IPS-18c (cell line): ENCODE results near the gene HOXA9.

Experiments used
- H3K4me3 ChIP-seq: 2 replicates; pipeline ENCODE4 v1.7.0; 2013; ENCODE audit warnings: low read depth, mild to moderate bottlenecking, low read length, moderate library complexity; ENCODE audit not compliant: insufficient read depth
- H3K9me3 ChIP-seq: one replicate; pipeline ENCODE4 v1.6.1; 2013; ENCODE audit warnings: mild to moderate bottlenecking, low read length, moderate library complexity; ENCODE audit not compliant: control insufficient read depth, insufficient read depth

The HOXA9 gene

GRCh38 chr7:27192546-27193334, 27.4 kb upstream of the HOXA9 start:
- H3K9me3 ChIP-seq, result peaks cover under 1% of the 10 kb centered on the region

DNA sequence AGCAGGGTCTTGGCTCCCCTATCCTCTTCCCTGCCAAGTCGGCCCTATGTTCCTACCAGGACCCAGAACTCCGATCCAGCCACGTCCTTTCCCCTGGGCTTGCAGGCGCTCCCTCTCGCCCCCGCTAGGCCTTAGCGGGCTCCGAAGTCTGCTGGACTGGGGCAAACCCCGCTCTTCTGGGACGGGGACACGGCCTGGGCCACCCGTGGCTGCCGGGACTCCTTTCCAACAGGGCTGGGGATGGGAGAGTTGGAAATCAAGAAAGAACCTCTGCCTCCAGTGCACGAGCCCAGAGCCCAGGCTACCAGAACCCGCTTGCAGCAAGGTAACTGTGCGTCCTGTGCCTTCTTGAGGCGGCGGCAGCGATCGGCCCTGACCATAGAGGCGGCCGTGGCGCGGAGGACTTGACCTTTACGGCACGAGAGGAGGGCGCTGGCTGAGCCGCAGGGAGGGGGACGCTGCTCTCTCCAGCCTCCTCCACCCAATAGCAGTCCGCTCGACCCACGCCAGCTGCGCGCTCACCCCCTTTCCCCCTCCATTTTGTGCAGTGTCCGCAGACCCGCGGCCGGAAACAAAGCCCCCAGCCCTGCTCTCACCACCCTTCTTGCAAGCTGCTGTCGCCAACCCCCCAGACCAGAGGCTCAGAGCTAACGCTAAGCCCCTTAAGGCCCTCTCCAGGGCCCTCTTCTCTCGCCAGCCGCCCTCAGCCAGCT, 26.7 kb upstream of the HOXA9 start:
- Histone ChIP-seq H3K4me3 (peak overlapping the region; percentile 20), H3K9me3 (peaks cover 2% of the 10 kb centered on the region)

More at GRCh38 chr7:27192546-27193334, 27.4 kb upstream of the HOXA9 start:
- peak overlapping the region; percentile 20 for H3K4me3 ChIP-seq

DNA sequence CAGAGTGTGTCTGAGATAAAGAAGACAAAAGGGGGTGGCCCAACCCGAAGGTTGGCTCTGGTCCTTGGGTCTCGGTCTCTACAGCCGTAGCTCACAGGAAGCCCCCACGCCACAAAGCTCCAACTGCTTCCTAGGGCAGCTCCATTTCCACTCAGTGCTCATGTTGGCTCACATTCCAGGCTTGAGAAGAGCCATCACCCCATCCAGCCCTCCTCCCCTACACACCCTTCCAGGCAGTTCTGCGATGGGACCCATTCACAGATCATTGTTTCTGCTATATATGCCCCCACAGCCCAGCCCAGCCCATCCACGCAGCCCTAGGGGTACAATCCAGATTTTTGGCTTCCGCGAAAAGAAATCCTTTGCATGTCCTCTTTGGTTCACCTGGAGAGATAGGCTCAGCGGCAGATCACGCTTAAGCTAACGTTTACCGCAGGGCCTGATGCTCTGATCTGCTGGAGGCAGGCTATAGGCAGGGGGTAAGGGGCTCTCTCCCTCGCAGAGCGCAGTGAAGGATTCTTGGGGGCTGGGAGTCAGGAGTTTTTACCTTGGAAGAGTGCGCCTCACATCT, 25.9 kb upstream of the HOXA9 start:
- Histone ChIP-seq H3K4me3 (no peak overlapping the region), H3K9me3 (peaks cover 2% of the 10 kb centered on the region)

- H3K9me3 ChIP-seq, result peaks cover 2% of the 10 kb centered on the region
- H3K4me3 ChIP-seq, result no peak overlapping the region
Measured at GRCh38 chr7:27189997-27190748, 24.8 kb upstream of the HOXA9 start.

DNA sequence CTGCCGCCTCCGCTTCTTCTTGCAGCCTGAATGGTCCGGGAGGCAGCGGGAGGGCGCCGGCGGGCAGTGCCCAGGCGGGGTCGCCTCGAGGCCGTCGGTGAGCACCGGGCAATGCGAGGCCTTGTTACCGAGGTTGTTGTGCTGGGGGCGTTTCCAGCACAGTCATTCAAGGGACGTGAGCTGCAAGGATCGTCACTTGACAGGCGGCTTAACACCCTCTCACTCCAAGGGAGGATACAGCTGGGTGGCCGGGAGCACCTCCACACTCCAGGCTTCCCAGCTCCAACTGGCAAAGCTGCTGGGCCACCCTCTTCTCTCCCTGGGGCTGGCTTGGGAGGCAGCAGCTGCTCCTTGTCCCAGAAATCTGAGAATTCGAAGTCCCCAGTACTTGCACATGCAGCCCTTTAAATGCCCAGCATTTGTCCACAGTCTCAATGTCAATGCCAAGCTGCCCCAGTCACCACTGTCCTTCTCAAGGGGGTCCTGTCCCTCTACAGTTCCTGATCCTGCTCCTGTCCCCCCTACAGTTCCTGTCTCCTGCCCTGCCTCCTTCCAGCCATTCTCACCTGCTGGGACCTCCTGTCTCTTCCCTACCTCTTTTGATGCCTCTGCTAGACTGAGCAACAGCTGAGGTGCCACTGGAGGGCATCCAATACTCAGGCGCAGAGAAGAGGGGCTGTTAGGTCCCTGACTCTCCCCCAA, 24.1 kb upstream of the HOXA9 start:
- Histone ChIP-seq H3K4me3 (no peak overlapping the region), H3K9me3 (peaks cover 2% of the 10 kb centered on the region)

GRCh38 chr7:27188386-27189294, 23.3 kb upstream of the HOXA9 start:
- Histone ChIP-seq H3K9me3 (peaks cover 2% of the 10 kb centered on the region), H3K4me3 (no peak overlapping the region)

GRCh38 chr7:27187475-27188385, 22.4 kb upstream of the HOXA9 start:
- Histone ChIP-seq H3K9me3 (peaks cover 2% of the 10 kb centered on the region), H3K4me3 (no peak overlapping the region; the same call in 1 of the 2 replicates)

- Histone ChIP-seq H3K9me3 (peaks cover 2% of the 10 kb centered on the region), H3K4me3 (no peak overlapping the region)
Measured at GRCh38 chr7:27186668-27187474, 21.5 kb upstream of the HOXA9 start.

GRCh38 chr7:27185854-27186667, 20.7 kb upstream of the HOXA9 start:
- peaks cover 2% of the 10 kb centered on the region for H3K9me3 ChIP-seq
- H3K4me3 ChIP-seq, result no peak overlapping the region

- H3K4me3 ChIP-seq, result no peak within 1 kb of the TSS
Measured at GRCh38 chr7:27185013-27185853, 19.9 kb upstream of the HOXA9 start, which contains the start of gene HOXA11. Gene HOXA11, minus strand, starts transcription at chr7:27185232. Its CDS starts 88 bp downstream, at chr7:27185144.

DNA sequence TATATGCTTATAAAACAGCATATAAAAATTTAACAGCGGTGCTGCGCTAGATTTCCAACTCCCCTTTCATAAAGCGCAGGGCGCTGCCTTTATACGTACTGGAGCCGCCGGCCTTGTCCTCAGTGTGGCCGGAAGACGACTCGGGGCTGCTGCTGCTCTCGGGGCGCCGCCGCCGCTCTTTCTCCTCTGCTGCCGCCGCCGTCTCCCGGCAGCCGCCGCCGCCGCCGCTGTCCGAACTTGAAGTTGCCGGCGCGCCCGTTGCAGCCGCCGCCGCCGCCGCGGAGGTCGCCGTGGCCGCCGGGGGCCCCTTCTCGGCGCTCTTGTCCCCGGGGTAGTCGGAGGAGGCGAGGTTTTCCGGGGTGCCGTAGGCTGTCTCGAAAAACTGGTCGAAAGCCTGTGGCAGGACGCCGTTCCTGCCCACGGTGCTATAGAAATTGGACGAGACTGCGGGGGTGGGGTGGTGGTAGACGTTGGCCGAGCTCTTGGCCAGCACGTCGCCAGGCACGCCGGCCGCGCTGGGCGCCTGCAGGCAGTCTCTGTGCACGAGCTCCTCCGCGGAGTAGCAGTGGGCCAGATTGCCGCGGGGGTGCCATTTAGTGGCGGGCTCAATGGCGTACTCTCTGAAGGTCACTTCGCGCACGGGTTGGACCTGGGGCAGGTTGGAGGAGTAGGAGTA, 19.1 kb upstream of the HOXA9 start:
- H3K9me3 ChIP-seq, result peaks cover 2% of the 10 kb centered on the region
- no peak overlapping the region for H3K4me3 ChIP-seq

More at GRCh38 chr7:27185013-27185853, 19.9 kb upstream of the HOXA9 start, which contains the start of gene HOXA11:
- peaks cover 2% of the 10 kb centered on the region for H3K9me3 ChIP-seq

GRCh38 chr7:27183682-27184336, 18.5 kb upstream of the HOXA9 start:
- H3K4me3 ChIP-seq, result no peak overlapping the region

More at GRCh38 chr7:27183682-27184336, 18.5 kb upstream of the HOXA9 start:
- peaks cover 2% of the 10 kb centered on the region for H3K9me3 ChIP-seq
